ENCODE results near the gene PLAC1. TPM values are rescaled to one million over a fixed set of nuclear protein-coding genes. Genes with fewer than 3 reads are reported as not detected.

Gene PLAC1
- total RNA-seq, 1 donor from 2014 or later: 8.4 TPM

- peak; percentile 41 for DNase-seq (ENCODE audit: low spot score)
These were observed 26.6 kb downstream of the PLAC1 start for GRCh38 chrX:134631426-134632346.

GRCh38 chrX:134628663-134629062 is 29.6 kb downstream of the PLAC1 start:
- no peak for DNase-seq (ENCODE audit: low spot score)

DNA sequence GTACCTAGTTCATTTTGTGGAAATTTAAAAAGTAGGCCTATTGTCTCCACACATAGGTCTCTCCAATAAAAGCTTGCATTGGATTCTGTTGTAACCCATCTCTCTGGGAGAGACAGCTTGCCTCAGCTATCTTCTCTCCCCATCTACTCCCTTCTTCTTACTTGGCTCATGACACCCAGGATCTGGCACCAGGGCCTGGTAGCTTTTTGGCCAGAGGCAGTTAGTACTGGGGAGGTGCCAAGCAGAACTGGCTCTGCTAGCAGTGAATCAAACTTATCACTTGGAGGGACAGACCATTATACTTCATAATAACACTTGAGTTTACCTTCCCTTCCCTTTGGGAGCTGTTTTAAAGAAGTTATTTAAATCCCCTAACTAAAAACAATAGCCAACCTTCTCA is 31.8 kb downstream of the PLAC1 start:
- DNase-seq (ENCODE audit: low spot score): no peak

DNA sequence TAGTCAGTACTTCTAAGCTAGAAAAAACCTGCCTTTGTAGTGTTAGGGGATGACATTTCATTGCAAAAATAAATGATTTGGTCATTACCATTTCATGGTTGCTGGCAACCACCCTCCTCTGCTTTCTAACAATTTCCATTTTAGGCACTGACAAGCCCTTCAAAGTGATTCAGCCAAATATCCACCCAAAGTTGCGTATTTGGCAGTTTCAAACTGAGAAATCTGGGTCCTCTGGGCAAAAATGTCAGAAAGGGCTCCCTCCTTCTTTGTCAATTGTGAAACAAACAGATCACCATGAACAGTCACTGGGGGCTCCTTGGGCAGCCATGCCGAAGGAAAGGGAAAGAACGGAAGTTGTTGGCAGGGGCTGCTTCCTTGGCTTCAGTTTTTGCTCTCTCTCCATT is 33.0 kb downstream of the PLAC1 start:
- no peak for DNase-seq (ENCODE audit: low spot score)

DNA sequence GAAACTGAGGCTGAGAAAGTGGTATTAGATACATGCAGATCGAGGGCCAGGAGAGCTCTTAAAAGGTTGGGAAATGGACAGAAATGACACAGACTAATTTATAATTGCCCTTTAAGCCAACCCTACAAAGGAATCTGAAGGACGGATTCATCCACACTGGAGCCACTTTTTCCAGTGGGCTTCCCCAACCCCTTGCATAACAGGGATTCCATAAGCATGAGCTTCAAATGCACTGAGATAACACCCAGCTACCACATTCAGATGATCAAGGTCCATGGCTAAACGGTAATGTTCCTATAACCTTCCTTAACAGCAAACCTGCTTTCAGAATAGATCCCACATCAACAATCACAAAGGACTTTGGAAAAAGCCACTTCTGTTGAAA is 34.2 kb downstream of the PLAC1 start:
- no peak for DNase-seq (ENCODE audit: low spot score)

DNA sequence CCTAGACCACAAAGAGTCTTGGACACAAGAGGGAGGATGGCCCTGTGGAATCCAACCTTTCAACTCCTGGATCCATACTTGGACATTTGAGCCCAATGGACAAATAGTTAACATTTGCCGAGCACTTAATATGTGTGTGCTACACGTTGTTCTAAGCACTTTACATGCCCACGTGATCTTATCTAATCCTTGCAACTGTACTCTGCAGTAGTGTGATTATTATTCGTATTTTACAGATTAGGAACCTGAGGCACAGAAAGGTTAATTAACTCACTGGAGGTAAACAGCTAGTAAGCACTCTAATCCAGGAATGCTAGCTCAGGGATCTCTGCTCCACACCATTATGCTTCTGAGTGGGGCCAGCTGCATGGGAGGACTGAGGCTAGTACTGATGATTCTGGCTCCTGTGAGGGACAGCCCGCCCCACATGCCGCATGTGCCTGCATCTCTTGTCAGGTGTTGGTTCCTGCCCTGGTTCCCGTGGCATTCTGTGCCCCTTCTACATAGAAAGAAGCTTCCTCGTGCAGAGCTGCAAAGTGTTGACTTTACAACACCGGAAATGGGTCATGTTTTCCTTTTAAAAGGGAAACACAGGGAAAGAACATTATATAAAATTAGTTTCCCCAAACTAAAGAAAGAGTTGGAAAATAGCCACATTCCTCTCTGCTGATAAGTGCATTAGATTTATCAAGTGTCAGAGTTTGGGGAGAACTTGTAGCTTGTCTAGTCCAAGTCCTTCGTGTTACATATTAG is 34.8 kb downstream of the PLAC1 start:
- peak; percentile 35 for DNase-seq (ENCODE audit: low spot score)

GRCh38 chrX:134622813-134623185 is 35.5 kb downstream of the PLAC1 start:
- no peak for DNase-seq (ENCODE audit: low spot score)

- peak; percentile 85 for DNase-seq (ENCODE audit: low spot score)
These were observed 36.0 kb downstream of the PLAC1 start for GRCh38 chrX:134622056-134622812.

GRCh38 chrX:134619838-134620237 is 38.4 kb downstream of the PLAC1 start:
- DNase-seq (ENCODE audit: low spot score): no peak

DNA sequence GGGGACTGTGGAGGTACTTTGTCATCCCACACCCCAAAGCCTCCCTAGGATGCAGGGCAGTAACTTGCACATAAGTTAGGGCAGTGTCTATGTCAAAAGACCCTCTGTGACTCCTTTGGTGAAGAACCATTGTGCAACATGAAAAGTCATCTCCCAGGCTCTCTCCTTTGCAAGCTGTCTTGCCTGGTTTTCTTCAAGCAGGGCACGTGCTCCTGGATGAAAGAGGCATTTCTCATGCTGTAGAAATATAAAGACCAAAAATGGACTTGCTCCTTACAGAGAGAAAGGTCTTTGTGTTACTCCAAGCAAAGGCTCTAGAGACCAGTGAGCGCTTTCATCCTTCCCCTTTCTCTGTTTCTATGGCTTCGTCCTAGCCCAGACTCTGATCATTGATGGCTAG is 44.9 kb downstream of the PLAC1 start:
- peak; percentile 38 for DNase-seq (ENCODE audit: low spot score)

GRCh38 chrX:134608153-134608552 is 50.1 kb downstream of the PLAC1 start:
- no peak for DNase-seq (ENCODE audit: low spot score)

DNA sequence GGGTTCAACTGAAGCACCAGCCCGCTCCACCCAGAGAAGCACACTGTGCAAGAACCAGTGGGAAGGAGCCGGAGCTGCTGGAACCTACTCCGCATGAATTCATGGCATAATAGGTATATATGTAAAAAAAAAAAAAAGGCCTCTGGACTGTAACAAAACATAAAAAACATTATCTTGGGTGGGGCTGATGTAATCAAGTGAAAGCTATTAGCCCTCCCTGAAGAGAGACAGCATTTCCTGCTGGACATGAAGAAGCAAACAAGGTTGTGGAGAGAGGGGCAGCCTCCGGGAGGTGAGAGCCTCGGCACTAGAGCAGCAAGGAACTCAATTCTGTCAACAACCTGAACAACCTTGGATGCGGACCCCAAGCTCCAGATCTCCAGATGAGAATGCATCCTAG is 50.7 kb downstream of the PLAC1 start:
- DNase-seq (ENCODE audit: low spot score): no peak

DNA sequence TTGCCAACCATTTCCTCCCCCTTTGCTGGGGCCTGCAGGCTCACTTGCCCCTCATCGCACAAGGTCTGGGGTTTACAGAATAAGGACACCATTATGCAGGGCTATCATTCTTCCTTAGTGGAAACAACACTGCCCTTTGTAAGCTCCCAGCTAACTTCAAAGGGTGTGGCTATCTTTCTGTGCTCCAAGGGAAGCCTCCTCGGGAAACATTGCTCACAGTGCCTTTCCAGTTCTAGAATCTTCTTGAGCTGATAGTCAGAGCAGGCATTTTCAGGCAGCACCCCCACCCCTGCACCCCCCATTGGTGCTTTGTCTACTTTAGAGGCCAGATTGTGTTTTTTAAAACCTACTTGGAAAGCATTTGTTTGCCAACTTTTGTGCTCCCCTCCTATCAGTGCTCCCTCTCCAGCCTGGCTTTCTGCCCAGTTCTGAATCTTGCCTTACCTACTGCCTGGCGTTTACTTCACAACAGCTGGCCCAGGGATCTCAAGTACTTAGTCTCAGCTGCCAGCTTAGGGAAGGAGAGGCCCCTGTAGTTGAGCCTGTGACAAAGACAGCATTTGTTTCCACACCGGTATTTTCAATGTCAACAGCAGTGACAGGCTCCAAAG is 53.5 kb downstream of the PLAC1 start:
- DNase-seq (ENCODE audit: low spot score): peak; percentile 78

DNA sequence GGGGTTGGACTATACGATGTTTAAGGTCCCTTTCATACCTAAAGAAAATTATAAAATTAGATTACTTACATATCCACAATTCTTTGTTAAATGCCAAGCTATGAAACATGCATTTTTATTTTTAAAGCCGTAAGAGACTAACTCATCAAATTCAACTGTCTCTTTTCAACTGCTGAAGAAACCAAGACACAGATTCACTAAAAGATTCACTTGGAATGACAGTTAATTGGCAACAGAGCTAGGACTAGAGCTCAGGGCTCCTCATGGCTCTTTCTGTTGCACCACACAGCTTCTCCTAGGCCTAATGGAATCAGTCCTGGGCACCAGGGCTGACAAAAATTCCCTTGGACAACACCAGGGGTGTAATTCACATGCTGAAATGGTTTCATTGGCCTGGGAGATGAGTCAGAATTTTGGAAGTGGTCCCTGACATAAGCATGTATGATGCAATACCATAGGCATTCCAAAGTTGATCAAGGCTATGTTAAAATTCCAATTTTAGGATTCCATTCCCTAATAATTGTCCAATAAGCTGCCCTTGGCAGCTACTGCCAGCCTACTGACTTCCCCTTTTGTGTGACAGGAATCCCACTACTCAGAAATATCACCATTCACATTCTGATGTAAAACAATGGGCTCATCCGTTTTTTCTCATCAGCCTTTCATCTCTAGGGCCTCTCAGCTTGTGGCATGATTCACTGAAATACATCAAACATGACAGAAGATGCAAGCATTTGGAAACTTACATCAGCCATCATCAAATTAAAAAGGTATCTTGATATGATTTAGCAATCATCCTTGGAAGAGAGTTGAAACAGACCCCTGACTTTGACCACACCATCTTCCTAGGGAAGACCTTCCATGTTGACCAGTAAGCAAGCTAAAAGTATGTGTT is 54.2 kb downstream of the PLAC1 start:
- DNase-seq (ENCODE audit: low spot score): peak; percentile 62

- no peak for DNase-seq (ENCODE audit: low spot score)
These were observed 55.9 kb downstream of the PLAC1 start for GRCh38 chrX:134602410-134602809.

GRCh38 chrX:134601240-134601765 is 57.0 kb downstream of the PLAC1 start:
- DNase-seq (ENCODE audit: low spot score): no peak

GRCh38 chrX:134600714-134601113 is 57.6 kb downstream of the PLAC1 start:
- DNase-seq (ENCODE audit: low spot score): no peak

GRCh38 chrX:134599184-134599914 is 58.9 kb downstream of the PLAC1 start:
- DNase-seq (ENCODE audit: low spot score): peak; percentile 81

GRCh38 chrX:134592303-134592702 is 66.0 kb downstream of the PLAC1 start:
- no peak for DNase-seq (ENCODE audit: low spot score)

DNA sequence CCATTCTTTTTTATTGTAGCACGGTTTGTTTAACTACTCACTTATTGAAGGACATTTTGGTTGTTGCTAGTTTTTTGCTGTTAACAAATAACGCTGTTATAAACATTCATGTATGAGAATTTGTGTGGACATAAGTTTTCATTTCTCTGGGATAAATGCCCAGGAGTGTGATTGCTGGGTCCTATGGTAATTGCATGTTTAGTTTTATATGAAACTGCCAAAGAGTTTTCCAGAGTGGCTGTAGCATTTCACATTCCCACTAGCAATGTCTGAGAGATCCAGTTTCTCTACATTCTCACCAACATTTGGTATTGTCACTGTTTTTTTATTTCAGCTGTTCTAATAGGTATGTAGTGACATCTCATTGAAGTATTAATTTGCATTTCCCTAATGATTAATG is 66.8 kb downstream of the PLAC1 start:
- no peak for DNase-seq (ENCODE audit: low spot score)

Measured in umbilical cord (tissue), 2 donors.